Epithelial cell of proximal tubule (primary cell): ENCODE data around the gene MEIOB. TPM values are rescaled to one million over a fixed set of nuclear protein-coding genes. Genes with fewer than 3 reads are reported as not detected.

Experiments
- DNase-seq: peaks from one replicate; pipeline ENCODE4 v3.0.0-alpha.2; 2011; ENCODE audit warnings: low read depth
- H3K4me3 ChIP-seq: 2 replicates; pipeline ENCODE4 v1.5.1; 2011; ENCODE audit warnings: low read depth, mild to moderate bottlenecking, low read length
- CTCF ChIP-seq: conservative IDR thresholded peaks from 2 replicates; pipeline ENCODE4 v1.5.1; 2012; ENCODE audit warnings: low read depth, mild to moderate bottlenecking, low read length
- total RNA-seq: library from RNA; depleted of rRNA; stranded (reverse); fragments of >200 nt; gene quantifications from 2 replicates; pipeline ENCODE4 v1.2.3, GENCODE V29; 2015

Gene MEIOB
- total RNA-seq, 1 donor from 2014 or later: 2.1 TPM

- no peak overlapping the region for H3K4me3 ChIP-seq
- no peak for TF ChIP-seq CTCF
- DNase-seq: no peak
These were observed 45.2 kb upstream of the MEIOB start for GRCh38 chr16:1917056-1917664.

GRCh38 chr16:1916640-1916990 lies 44.7 kb upstream of the MEIOB start:
- no peak for DNase-seq
- H3K4me3 ChIP-seq: no peak overlapping the region
- TF ChIP-seq CTCF: no peak

- no peak for TF ChIP-seq CTCF
- DNase-seq: no peak
These were observed 44.0 kb upstream of the MEIOB start for GRCh38 chr16:1915732-1916639.

DNA sequence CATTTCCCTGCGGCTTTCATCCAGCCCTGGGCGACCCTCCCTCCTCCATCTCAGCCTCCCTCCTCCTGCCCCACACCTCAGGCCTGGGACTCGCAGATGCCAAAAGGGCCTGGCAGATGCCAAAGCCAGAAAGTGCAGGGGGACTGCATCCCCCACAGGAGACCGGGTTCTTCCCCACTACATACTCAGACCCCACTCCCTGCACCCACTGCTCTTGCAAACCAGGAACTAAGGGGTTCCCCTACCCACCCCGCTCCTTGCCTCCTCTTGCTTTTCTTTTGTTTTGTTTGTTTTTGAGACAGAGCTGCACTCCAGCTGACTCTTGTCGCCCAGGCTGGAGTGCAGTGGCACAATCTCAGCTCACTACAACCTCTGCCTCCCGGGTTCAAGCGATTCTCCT lies 43.0 kb upstream of the MEIOB start:
- H3K4me3 ChIP-seq: no peak overlapping the region
- DNase-seq: no peak
- TF ChIP-seq CTCF: no peak

More at GRCh38 chr16:1915732-1916639, 44.0 kb upstream of the MEIOB start:
- no peak overlapping the region for H3K4me3 ChIP-seq

DNA sequence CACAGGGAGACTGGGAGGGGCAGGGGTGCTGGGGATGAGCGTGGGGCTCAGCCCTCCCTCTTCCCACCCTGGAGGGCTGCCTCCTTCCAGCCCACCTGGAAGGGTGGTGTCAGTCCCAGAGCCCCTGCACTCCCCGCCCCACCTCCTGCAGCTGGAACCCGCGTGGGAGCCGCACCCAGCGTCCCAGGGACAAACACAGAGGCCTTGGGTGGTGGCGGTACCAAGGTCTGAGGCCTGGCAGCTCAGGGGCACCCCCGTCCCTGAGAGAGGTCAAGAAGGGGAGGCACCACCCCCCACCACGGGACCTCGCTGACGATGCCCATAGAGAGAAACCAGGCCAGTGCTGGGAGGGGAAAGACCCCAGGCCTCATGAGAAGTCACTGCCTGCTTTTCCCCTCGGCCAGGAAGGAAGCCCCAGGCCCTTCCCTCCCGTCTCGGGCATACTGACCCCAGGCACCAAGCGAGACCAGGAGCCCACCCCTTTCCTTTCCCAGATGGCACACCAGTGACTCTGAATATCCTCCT lies 42.2 kb upstream of the MEIOB start:
- H3K4me3 ChIP-seq: no peak overlapping the region
- no peak for DNase-seq
- TF ChIP-seq CTCF: no peak

DNA sequence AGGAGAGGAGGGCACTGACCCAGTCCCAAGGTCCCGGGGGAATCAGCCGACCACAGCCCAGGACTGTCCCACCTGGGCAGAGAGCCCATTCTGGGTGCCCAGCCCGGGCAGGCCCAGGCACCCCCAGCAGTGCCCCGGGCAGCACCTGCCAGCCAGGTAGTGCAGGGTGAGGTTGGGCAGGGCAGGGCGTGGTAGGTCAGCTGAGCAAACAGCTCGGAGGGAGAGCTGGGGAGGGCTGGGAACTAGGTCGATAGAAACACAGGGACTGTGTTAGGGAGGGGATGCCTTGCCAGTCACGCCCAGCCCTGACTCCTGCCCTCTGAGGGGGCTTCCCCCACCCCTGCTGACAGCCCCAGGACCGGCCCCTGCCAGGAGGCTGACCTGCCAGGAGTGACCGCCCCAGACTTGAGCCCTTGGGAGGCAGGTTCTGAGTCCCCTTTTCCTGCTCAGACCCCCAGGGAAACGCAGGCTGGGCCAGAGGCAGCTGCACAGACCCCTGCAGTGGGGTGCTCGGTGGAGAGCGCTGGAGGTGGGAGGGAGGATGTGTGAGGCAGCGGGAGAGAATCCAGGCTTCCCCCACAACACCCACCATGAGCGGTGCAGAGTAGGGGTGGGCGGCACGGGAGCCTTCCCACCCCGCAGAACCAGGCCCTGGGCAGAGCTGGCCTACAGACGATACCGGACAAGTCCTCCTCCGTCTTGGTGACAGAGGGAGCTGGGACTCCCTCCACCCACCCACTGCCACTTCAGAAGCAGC lies 41.5 kb upstream of the MEIOB start:
- TF ChIP-seq CTCF: no peak
- no peak for DNase-seq
- no peak overlapping the region for H3K4me3 ChIP-seq
